GM18867 (cell line): ENCODE results near the gene CDC42SE2.

Source experiments
- ATAC-seq: cut with Tn5 transposase; IDR thresholded peaks from one replicate; pipeline ENCODE4 v1.9.1; 2021; ENCODE audit warnings: mild to moderate bottlenecking, moderate library complexity; ENCODE audit not compliant: unreplicated experiment

CDC42SE2 gene

GRCh38 chr5:131263648-131264450 lies at the start of gene CDC42SE2:
Gene CDC42SE2, plus strand, starts transcription at chr5:131264053. Its CDS starts 95,441 bp downstream, at chr5:131359494.
- peak; percentile 84 for ATAC-seq

GRCh38 chr5:131214609-131215227 lies 49.1 kb upstream of the CDC42SE2 start:
- no peak for ATAC-seq

- ATAC-seq: no peak
These were observed 46.1 kb upstream of the CDC42SE2 start for GRCh38 chr5:131217791-131218190.

- ATAC-seq: peak; percentile 42
These were observed 45.5 kb upstream of the CDC42SE2 start for GRCh38 chr5:131218392-131218791.

- no peak for ATAC-seq
These were observed 43.3 kb upstream of the CDC42SE2 start for GRCh38 chr5:131220566-131220965.

GRCh38 chr5:131221008-131221703 lies 42.7 kb upstream of the CDC42SE2 start:
- ATAC-seq: no peak

GRCh38 chr5:131221888-131222287 lies 42.0 kb upstream of the CDC42SE2 start:
- ATAC-seq: no peak

- no peak for ATAC-seq
These were observed 41.1 kb upstream of the CDC42SE2 start for GRCh38 chr5:131222731-131223130.

- ATAC-seq: no peak
These were observed 40.0 kb upstream of the CDC42SE2 start for GRCh38 chr5:131223751-131224386.

GRCh38 chr5:131224387-131225201 lies 39.3 kb upstream of the CDC42SE2 start:
- ATAC-seq: peak; percentile 82

GRCh38 chr5:131225282-131225974 lies 38.4 kb upstream of the CDC42SE2 start:
- ATAC-seq: no peak

- no peak for ATAC-seq
These were observed 37.0 kb upstream of the CDC42SE2 start for GRCh38 chr5:131226899-131227298.

GRCh38 chr5:131228646-131229045 lies 35.2 kb upstream of the CDC42SE2 start:
- ATAC-seq: no peak

GRCh38 chr5:131229623-131230022 lies 34.2 kb upstream of the CDC42SE2 start:
- no peak for ATAC-seq

- ATAC-seq: peak; percentile 86
These were observed 33.4 kb upstream of the CDC42SE2 start for GRCh38 chr5:131230406-131230805.

- no peak for ATAC-seq
These were observed 24.2 kb upstream of the CDC42SE2 start for GRCh38 chr5:131239686-131240085.

GRCh38 chr5:131242728-131243255 lies 21.1 kb upstream of the CDC42SE2 start:
- no peak for ATAC-seq

GRCh38 chr5:131245312-131245711 lies 18.5 kb upstream of the CDC42SE2 start:
- ATAC-seq: no peak

- ATAC-seq: no peak
These were observed 17.9 kb upstream of the CDC42SE2 start for GRCh38 chr5:131245948-131246347.

- no peak for ATAC-seq
These were observed 17.3 kb upstream of the CDC42SE2 start for GRCh38 chr5:131246504-131246903.
